ENCODE measurements around the gene EPB42.

GRCh38 chr15:43266386-43266785 lies 45.6 kb upstream of the EPB42 start:
- TF ChIP-seq, protein P1, sequence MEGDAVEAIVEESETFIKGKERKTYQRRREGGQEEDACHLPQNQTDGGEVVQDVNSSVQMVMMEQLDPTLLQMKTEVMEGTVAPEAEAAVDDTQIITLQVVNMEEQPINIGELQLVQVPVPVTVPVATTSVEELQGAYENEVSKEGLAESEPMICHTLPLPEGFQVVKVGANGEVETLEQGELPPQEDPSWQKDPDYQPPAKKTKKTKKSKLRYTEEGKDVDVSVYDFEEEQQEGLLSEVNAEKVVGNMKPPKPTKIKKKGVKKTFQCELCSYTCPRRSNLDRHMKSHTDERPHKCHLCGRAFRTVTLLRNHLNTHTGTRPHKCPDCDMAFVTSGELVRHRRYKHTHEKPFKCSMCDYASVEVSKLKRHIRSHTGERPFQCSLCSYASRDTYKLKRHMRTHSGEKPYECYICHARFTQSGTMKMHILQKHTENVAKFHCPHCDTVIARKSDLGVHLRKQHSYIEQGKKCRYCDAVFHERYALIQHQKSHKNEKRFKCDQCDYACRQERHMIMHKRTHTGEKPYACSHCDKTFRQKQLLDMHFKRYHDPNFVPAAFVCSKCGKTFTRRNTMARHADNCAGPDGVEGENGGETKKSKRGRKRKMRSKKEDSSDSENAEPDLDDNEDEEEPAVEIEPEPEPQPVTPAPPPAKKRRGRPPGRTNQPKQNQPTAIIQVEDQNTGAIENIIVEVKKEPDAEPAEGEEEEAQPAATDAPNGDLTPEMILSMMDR (IDR thresholded peaks at IDR 0.05; ENCODE audit: low read length): no peak
- no peak for TF ChIP-seq EZH2 (IDR thresholded peaks at IDR 0.05; ENCODE audit: borderline replicate concordance, low read length)
